ENCODE results near the gene PLIN4.

DNA sequence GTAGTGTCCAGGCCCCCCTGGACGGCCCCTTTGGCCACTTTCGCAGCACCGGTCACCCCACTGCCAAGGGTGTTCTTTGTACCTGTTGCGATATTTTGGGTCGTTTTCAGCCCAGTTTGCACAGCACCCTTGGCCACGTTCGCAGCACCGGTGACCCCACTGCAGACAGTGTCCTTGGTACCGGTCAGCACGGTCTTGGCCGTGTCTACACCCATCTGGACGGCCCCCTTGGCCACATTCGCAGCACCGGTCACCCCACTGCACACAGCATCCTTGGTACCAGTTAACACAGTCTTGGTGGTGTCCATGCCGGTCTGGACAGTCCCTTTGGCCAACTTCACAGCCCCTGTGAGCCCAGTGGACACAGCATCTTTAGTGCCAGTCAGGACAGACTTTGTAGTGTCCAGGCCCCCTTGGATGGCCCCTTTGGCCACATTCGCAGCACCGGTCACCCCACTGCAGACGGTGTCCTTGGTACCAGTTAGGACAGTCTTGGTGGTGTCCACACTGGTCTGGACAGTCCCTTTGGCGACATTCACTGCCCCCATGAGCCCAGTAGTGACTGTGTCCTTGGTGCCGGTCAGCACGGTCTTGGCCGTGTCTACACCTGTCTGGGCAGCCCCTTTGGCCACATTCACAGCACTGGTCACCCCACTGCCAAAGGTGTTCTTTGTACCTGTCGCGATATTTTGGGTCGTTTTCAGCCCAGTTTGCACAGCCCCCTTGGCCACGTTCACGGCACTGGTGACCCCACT lies 6.8 kb downstream of the PLIN4 start:
- no peak for TF ChIP-seq POLR2A (IDR thresholded peaks at IDR 0.05; ENCODE audit: low read depth, low read length)
- TF ChIP-seq CTCF (IDR thresholded peaks at IDR 0.05; ENCODE audit: extremely low read depth in 1 of 2, insufficient read depth in 1 of 2, low read depth in 1 of 2, low read length in 2 of 2) = no peak
- no peak for TF ChIP-seq JUN (IDR thresholded peaks at IDR 0.05; ENCODE audit: borderline replicate concordance, insufficient read depth, insufficient read length, low read depth)
